Naive thymus-derived CD4-positive, alpha-beta T cell (primary cell): ENCODE results near the gene TFAP2E. TPM values are rescaled to one million over a fixed set of nuclear protein-coding genes. Genes with fewer than 3 reads are reported as not detected.

Experiments used
- ATAC-seq: fragments of 150-1000 bp; cut with Tn5 transposase; 2 replicates; pipeline ENCODE4 v1.10.0; 2021; ENCODE audit warnings: mild to moderate bottlenecking, moderate library complexity
- CTCF ChIA-PET: fragments of 350-600 bp; sonication (Branson Sonifier 250); formaldehyde crosslinking; loops from one replicate; lab custom pipeline; 2021; ENCODE audit warnings: antibody characterized with exemption; lab: Charles Lee
- POLR2A ChIA-PET: fragments of 350-600 bp; sonication (Branson Sonifier 250); formaldehyde crosslinking; loops from one replicate; lab custom pipeline; 2021; ENCODE audit warnings: antibody characterized with exemption, inconsistent platforms; lab: Charles Lee
- DNase-seq, 9 donors: peaks; one replicate each; pipeline versions ENCODE4 v3.0.0 to v3.0.0-alpha.2; 2020 to 2022; ENCODE audit warnings: mixed read lengths in 1 of 9
- H3K27ac ChIP-seq: one replicate; pipeline ENCODE4 v1.7.0; 2013; ENCODE audit warnings: mild to moderate bottlenecking, low read depth, low read length, moderate library complexity
- H3K27me3 ChIP-seq, 2 donors: one replicate each; pipeline ENCODE4 v1.7.0; 2013; ENCODE audit warnings: low read length in 2 of 2, mild to moderate bottlenecking in 2 of 2, moderate library complexity in 2 of 2; ENCODE audit not compliant: control insufficient read depth in 2 of 2, insufficient read depth in 2 of 2
- H3K36me3 ChIP-seq, 3 experiments: 1 replicate in 2 of 3; 2 replicates in 1 of 3; pipeline ENCODE4 v1.7.0; 2013; ENCODE audit warnings: low read length in 3 of 3, mild to moderate bottlenecking in 3 of 3, moderate library complexity in 1 of 3; ENCODE audit not compliant: insufficient read depth in 3 of 3, control insufficient read depth in 2 of 3
- H3K4me1 ChIP-seq, 2 donors: one replicate each; pipeline ENCODE4 v1.7.0; 2013; ENCODE audit warnings: low read length in 2 of 2, mild to moderate bottlenecking in 2 of 2, moderate library complexity in 1 of 2; ENCODE audit not compliant: control insufficient read depth in 2 of 2, insufficient read depth in 2 of 2
- H3K4me3 ChIP-seq: 2 replicates; pipeline ENCODE4 v1.7.0; 2013; ENCODE audit warnings: mild to moderate bottlenecking, low read length
- H3K9me3 ChIP-seq, 3 experiments: 1 replicate in 2 of 3; 2 replicates in 1 of 3; pipeline ENCODE4 v1.7.0; 2013; ENCODE audit warnings: low read length in 3 of 3; ENCODE audit not compliant: control insufficient read depth in 2 of 3
- H3K27ac Mint-ChIP-seq, 9 donors: one replicate each; pipeline ENCODE4 v1.8.0; 2020 to 2022; ENCODE audit warnings: mixed read lengths in 9 of 9, mild to moderate bottlenecking in 8 of 9, moderate library complexity in 5 of 9, inconsistent platforms in 2 of 9
- H3K27me3 Mint-ChIP-seq, 5 donors: one replicate each; pipeline ENCODE4 v1.8.0; 2021 to 2022; ENCODE audit warnings: mixed read lengths in 5 of 5, mild to moderate bottlenecking in 1 of 5
- H3K36me3 Mint-ChIP-seq, 5 donors: one replicate each; pipeline ENCODE4 v1.8.0; 2020 to 2022; ENCODE audit warnings: mixed read lengths in 5 of 5, mild to moderate bottlenecking in 3 of 5, inconsistent platforms in 1 of 5
- H3K4me1 Mint-ChIP-seq, 7 donors: one replicate each; pipeline ENCODE4 v1.8.0; 2020 to 2022; ENCODE audit warnings: mixed read lengths in 7 of 7, mild to moderate bottlenecking in 3 of 7, inconsistent platforms in 1 of 7
- H3K4me3 Mint-ChIP-seq, 10 donors: one replicate each; pipeline ENCODE4 v1.8.0; 2020 to 2022; ENCODE audit warnings: mild to moderate bottlenecking in 10 of 10, mixed read lengths in 10 of 10, moderate library complexity in 6 of 10, inconsistent platforms in 2 of 10
- H3K9me3 Mint-ChIP-seq, 11 donors: one replicate each; pipeline ENCODE4 v1.8.0; 2020 to 2022; ENCODE audit warnings: mixed read lengths in 11 of 11, mild to moderate bottlenecking in 4 of 11, inconsistent platforms in 1 of 11, moderate library complexity in 1 of 11
- intact Hi-C, 2 donors: fragments of 100-400 bp; cut with micrococcal nuclease; formaldehyde crosslinking; loops; one replicate each; pipeline ENCODE4 v1.15.1; 2023
- polyA plus RNA-seq, 2 donors: library from polyadenylated mRNA; unstranded; fragments of 300-500 nt; fragmentation: Illumina TruSeq; gene quantifications; one replicate each; pipeline ENCODE4 v1.2.3, GENCODE V29; 2021
- total RNA-seq, 6 experiments: library from RNA in 5 of 6; stranded (reverse) in 5 of 6; gene quantifications; 1 replicate in 5 of 6; 2 replicates in 1 of 6; pipeline ENCODE4 v1.2.3 and lab custom pipeline; 2021 to 2026

TFAP2E gene
- total and polyA plus RNA-seq, 7 experiments from 2014 or later, result 0.13 to 4.2 (median 1.3) TPM

- no peak for ATAC-seq
- H3K4me1 ChIP-seq, result peaks cover 10 to 24% of the 10 kb centered on the region in 2 donors
- Mint-ChIP-seq H3K27ac (peak overlapping the region in 1 of 9 donors; percentile 41), H3K4me1 (peaks cover 24 to 63% (median 50%) of the 10 kb centered on the region in 7 donors), H3K4me3 (no peak overlapping the region), H3K36me3 (peaks cover 12 to 69% (median 26%) of the 10 kb centered on the region in 5 donors), H3K9me3 (peaks cover 0 to 24% (median 7%) of the 10 kb centered on the region in 11 donors), H3K27me3 (no peaks in the 10 kb centered on the region)
- no peak overlapping the region for H3K4me3 ChIP-seq
- POLR2A ChIA-PET, result interaction anchor here (1.1 kb wide), 2 partner anchors 19 to 26 kb away, joined by 3 to 5 read pairs; no protein-coding TSS in a partner anchor
- no peaks in the 10 kb centered on the region for H3K27me3 ChIP-seq
- peaks cover 0 to 6% (median 6%) of the 10 kb centered on the region in 3 experiments for H3K36me3 ChIP-seq
- CTCF ChIA-PET, result interaction anchor here (0.7 kb wide), 1 partner anchor 82 kb away, joined by 4 read pairs; no protein-coding TSS in a partner anchor
- DNase-seq, result no peak
- H3K9me3 ChIP-seq, result no peaks in the 10 kb centered on the region
- intact Hi-C loops, result no loop called here
- no peak overlapping the region for H3K27ac ChIP-seq
These were observed 40.5 kb upstream of the TFAP2E start for GRCh38 chr1:35532497-35533223.

DNA sequence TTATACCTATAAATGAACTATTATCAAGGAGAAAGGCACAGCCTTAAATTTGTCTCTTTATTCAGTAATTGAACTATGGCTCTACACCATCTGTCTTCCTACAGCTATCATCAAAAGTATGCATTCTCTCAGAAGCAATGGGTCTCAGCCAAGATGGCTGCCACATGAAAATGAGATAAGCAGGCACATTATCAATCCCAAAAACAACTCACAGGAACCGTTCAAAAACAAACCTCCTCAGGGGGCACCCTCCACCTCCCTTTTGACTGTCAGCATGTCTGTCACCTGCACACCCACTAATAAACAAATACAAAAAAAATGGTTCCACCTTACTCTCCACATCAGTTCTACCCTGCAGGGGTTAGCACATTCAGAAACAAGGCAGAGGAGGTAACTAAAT is 39.5 kb upstream of the TFAP2E start:
- Mint-ChIP-seq H3K27me3 (no peaks in the 10 kb centered on the region), H3K9me3 (peaks cover 0 to 19% (median 7%) of the 10 kb centered on the region in 11 donors), H3K36me3 (peaks cover 10 to 64% (median 20%) of the 10 kb centered on the region in 5 donors), H3K4me1 (peaks cover 28 to 67% (median 55%) of the 10 kb centered on the region in 7 donors), H3K27ac (peak overlapping the region in 6 of 9 donors; percentile 11 to 88 (median 26)), H3K4me3 (peak overlapping the region in 1 of 10 donors; percentile 6)
- CTCF ChIA-PET, result interaction anchor here (1.3 kb wide), 1 partner anchor 29 kb away, joined by 4 read pairs; no protein-coding TSS in a partner anchor
- Histone ChIP-seq H3K9me3 (no peaks in the 10 kb centered on the region), H3K36me3 (peaks cover 0 to 6% (median 6%) of the 10 kb centered on the region in 3 experiments), H3K4me1 (peaks cover 18 to 32% of the 10 kb centered on the region in 2 donors), H3K27ac (no peak overlapping the region), H3K4me3 (no peak overlapping the region), H3K27me3 (no peaks in the 10 kb centered on the region)
- intact Hi-C loops, result no loop called here
- DNase-seq (no peak), ATAC-seq (no peak)
- POLR2A ChIA-PET, result interaction anchor here (1.1 kb wide), 2 partner anchors 20 to 27 kb away, joined by 3 to 5 read pairs; no protein-coding TSS in a partner anchor

DNA sequence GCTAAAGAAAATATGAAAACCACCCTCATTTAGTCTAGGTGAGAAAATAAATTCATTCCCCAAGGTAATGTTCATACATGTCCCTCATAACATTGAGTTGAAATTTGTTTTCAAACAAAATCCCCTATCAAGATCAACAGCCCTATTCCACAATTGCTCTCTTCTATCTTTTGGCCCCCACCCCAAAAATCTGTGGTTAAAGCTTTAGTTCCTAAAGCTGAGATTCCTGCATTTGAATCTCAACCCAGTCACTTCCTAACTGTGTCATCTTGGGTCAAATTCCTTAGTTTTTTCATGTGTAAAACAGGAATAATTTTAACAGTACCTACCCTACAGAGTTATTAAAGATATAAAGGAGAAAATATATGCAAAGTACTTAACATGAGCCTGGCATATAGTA is 37.9 kb upstream of the TFAP2E start:
- Mint-ChIP-seq H3K4me1 (peaks cover 38 to 79% (median 68%) of the 10 kb centered on the region in 7 donors), H3K27ac (peak overlapping the region in 8 of 9 donors; percentile 48 to 93 (median 90))
- peaks cover 34 to 49% of the 10 kb centered on the region in 2 donors for H3K4me1 ChIP-seq

GRCh38 chr1:35536556-35537162 is 36.5 kb upstream of the TFAP2E start:
- ATAC-seq, result peak; percentile 31
- H3K4me1 ChIP-seq, result peaks cover 35 to 57% of the 10 kb centered on the region in 2 donors

More for the DNA sequence above, 37.9 kb upstream of the TFAP2E start:
- Histone ChIP-seq H3K4me3 (no peak overlapping the region), H3K36me3 (peaks cover 0 to 6% (median 6%) of the 10 kb centered on the region in 3 experiments), H3K27ac (no peak overlapping the region), H3K9me3 (no peaks in the 10 kb centered on the region), H3K27me3 (no peaks in the 10 kb centered on the region)
- peak overlapping the region in 3 of 10 donors; percentile 17 to 84 (median 41) for H3K4me3 Mint-ChIP-seq
- ChIA-PET POLR2A (interaction anchor here (1.6 to 4.8 kb wide), 3 partner anchors 26 to 36 kb away, joined by 4 to 22 read pairs (median 5); no protein-coding TSS in a partner anchor), CTCF (interaction anchor here (0.8 to 8.2 kb wide), 4 partner anchors 16 to 89 kb away, joined by 3 to 50 read pairs (median 4); no protein-coding TSS in a partner anchor)
- no peak for DNase-seq
- H3K9me3 Mint-ChIP-seq, result peaks cover 0 to 6% (median 3%) of the 10 kb centered on the region in 11 donors
- intact Hi-C loops, result no loop called here
- no peaks in the 10 kb centered on the region for H3K27me3 Mint-ChIP-seq
- H3K36me3 Mint-ChIP-seq, result peaks cover 5 to 62% (median 6%) of the 10 kb centered on the region in 5 donors
- no peak for ATAC-seq

GRCh38 chr1:35537806-35538205 is 35.3 kb upstream of the TFAP2E start:
- no peak overlapping the region for H3K4me3 ChIP-seq
- ATAC-seq (no peak), DNase-seq (no peak)
- peaks cover 0 to 57% (median 4%) of the 10 kb centered on the region in 5 donors for H3K36me3 Mint-ChIP-seq
- no peaks in the 10 kb centered on the region for H3K27me3 Mint-ChIP-seq
- ChIA-PET CTCF (interaction anchor here (0.6 to 8.2 kb wide), 5 partner anchors 27 to 645 kb away, joined by 3 to 50 read pairs (median 3); no protein-coding TSS in a partner anchor), POLR2A (interaction anchor here (0.5 to 4.8 kb wide), 5 partner anchors 18 to 89 kb away, joined by 4 to 22 read pairs (median 5); partner anchors contain the start of genes KIAA0319L and NCDN)
- no peaks in the 10 kb centered on the region for H3K36me3 ChIP-seq
- intact Hi-C loops, result no loop called here
- peak overlapping the region; percentile 46 to 93 (median 91) for H3K27ac Mint-ChIP-seq
- peak overlapping the region; percentile 36 to 84 (median 60) for H3K4me3 Mint-ChIP-seq
- peak overlapping the region; percentile 65 for H3K27ac ChIP-seq
- no peaks in the 10 kb centered on the region for H3K27me3 ChIP-seq
- no peaks in the 10 kb centered on the region for H3K9me3 ChIP-seq
- H3K9me3 Mint-ChIP-seq, result no peaks in the 10 kb centered on the region
- H3K4me1 Mint-ChIP-seq, result peaks cover 46 to 94% (median 88%) of the 10 kb centered on the region in 7 donors
- H3K4me1 ChIP-seq, result peaks cover 35 to 59% of the 10 kb centered on the region in 2 donors

More at GRCh38 chr1:35536556-35537162, 36.5 kb upstream of the TFAP2E start:
- peak overlapping the region in 8 of 9 donors; percentile 87 to 93 (median 90) for H3K27ac Mint-ChIP-seq
- peak in 1 of 9 donors; percentile 21 for DNase-seq
- H3K36me3 ChIP-seq, result no peaks in the 10 kb centered on the region
- H3K27me3 ChIP-seq, result no peaks in the 10 kb centered on the region
- peaks cover 0 to 61% (median 0%) of the 10 kb centered on the region in 5 donors for H3K36me3 Mint-ChIP-seq
- peak overlapping the region in 9 of 10 donors; percentile 29 to 84 (median 47) for H3K4me3 Mint-ChIP-seq
- CTCF ChIA-PET, result interaction anchor here (1.2 to 8.2 kb wide), 2 partner anchors 28 to 86 kb away, joined by 5 to 50 read pairs; no protein-coding TSS in a partner anchor
- intact Hi-C loops, result no loop called here
- peaks cover 41 to 88% (median 76%) of the 10 kb centered on the region in 7 donors for H3K4me1 Mint-ChIP-seq
- no peaks in the 10 kb centered on the region for H3K9me3 Mint-ChIP-seq
- H3K27me3 Mint-ChIP-seq, result no peaks in the 10 kb centered on the region
- peak overlapping the region; percentile 65 for H3K27ac ChIP-seq
- no peak overlapping the region for H3K4me3 ChIP-seq
- no peaks in the 10 kb centered on the region for H3K9me3 ChIP-seq
- POLR2A ChIA-PET, result interaction anchor here (0.6 to 4.8 kb wide), 6 partner anchors 18 to 37 kb away, joined by 3 to 22 read pairs (median 4); partner anchors contain the start of gene NCDN
